Measurements from ENCODE around the gene XYLT2.

DNA sequence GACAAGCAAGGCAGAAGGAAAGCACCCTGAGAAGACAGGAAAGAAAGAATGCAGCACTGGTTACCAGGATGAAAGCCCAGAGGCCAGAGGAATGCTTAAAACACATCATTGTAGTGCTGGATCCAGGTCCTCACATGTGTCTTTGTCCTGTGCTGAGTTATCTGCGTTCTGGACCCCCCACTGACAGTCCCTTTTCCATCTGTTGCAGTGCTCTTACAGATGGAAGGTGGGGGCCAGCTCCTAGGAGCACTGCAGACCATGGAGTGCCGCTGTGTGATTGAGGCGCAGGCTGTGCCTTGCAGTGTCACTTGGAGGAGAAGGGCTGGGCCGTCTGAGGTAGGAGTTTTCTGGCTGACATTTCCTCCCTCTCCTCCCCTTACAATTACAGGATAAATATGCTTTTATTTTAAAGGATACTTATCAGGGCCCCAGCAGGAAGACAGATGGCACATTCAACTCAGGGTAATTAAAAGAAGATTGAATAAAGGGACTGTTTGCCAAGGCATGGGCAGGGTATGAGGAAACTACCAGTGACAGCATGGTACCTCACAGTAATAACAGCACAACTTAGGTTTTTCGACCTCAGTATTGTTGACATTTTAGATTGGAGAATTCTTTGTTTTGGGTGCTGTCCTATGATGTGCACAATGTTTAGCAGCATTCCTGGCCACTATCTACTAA, 30.1 kb downstream of the XYLT2 start:
- TF ChIP-seq, protein P1, sequence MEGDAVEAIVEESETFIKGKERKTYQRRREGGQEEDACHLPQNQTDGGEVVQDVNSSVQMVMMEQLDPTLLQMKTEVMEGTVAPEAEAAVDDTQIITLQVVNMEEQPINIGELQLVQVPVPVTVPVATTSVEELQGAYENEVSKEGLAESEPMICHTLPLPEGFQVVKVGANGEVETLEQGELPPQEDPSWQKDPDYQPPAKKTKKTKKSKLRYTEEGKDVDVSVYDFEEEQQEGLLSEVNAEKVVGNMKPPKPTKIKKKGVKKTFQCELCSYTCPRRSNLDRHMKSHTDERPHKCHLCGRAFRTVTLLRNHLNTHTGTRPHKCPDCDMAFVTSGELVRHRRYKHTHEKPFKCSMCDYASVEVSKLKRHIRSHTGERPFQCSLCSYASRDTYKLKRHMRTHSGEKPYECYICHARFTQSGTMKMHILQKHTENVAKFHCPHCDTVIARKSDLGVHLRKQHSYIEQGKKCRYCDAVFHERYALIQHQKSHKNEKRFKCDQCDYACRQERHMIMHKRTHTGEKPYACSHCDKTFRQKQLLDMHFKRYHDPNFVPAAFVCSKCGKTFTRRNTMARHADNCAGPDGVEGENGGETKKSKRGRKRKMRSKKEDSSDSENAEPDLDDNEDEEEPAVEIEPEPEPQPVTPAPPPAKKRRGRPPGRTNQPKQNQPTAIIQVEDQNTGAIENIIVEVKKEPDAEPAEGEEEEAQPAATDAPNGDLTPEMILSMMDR (IDR thresholded peaks at IDR 0.05; ENCODE audit: control extremely low read depth in 1 of 3, insufficient read depth in 1 of 3, low read depth in 1 of 3, low read length in 3 of 3) = no peak
- no peak for TF ChIP-seq POLR2A (IDR thresholded peaks at IDR 0.05; ENCODE audit: control extremely low read depth in 1 of 2, low read depth in 2 of 2, low read length in 2 of 2)
- no peak for TF ChIP-seq GABPA (IDR thresholded peaks at IDR 0.05; ENCODE audit: borderline replicate concordance, insufficient read depth, low read length)
- no peak for TF ChIP-seq EP300 (IDR thresholded peaks at IDR 0.05; ENCODE audit: borderline replicate concordance in 1 of 2, low read depth in 2 of 2, low read length in 2 of 2)
- no peak for TF ChIP-seq GTF2F1 (IDR thresholded peaks at IDR 0.05; ENCODE audit: borderline replicate concordance, low read depth, low read length)
- TF ChIP-seq POLR2AphosphoS5 (IDR thresholded peaks at IDR 0.05; ENCODE audit: low read depth, low read length) = no peak
- no peak for TF ChIP-seq CHD2 (IDR thresholded peaks at IDR 0.05; ENCODE audit: low read length)
- no peak for TF ChIP-seq CHD7 (IDR thresholded peaks at IDR 0.05; ENCODE audit: insufficient replicate concordance, low read length)
